KMS-11 (cell line): ENCODE measurements around the gene LTA4H.

Experiments
- H2AFZ ChIP-seq: fragments of 200-600 bp; sonication (generic); 2 replicates; pipeline ENCODE4 v1.6.1; 2016; ENCODE audit warnings: antibody characterized with exemption, mixed run types, low read depth
- H3K27ac ChIP-seq: fragments of 200-600 bp; sonication (generic); 2 replicates; pipeline ENCODE4 v1.6.1; 2016; ENCODE audit warnings: mild to moderate bottlenecking, mixed run types
- H3K27me3 ChIP-seq: fragments of 200-600 bp; sonication (generic); 2 replicates; pipeline ENCODE4 v1.6.1; 2017; ENCODE audit warnings: mild to moderate bottlenecking, low read depth, mixed run types, moderate library complexity; ENCODE audit not compliant: insufficient read depth
- H3K36me3 ChIP-seq: fragments of 200-600 bp; sonication (generic); 2 replicates; pipeline ENCODE4 v1.6.1; 2017; ENCODE audit warnings: mild to moderate bottlenecking, mixed run types; ENCODE audit not compliant: insufficient read depth
- H3K4me1 ChIP-seq: fragments of 200-600 bp; sonication (generic); 2 replicates; pipeline ENCODE4 v1.6.1; 2016; ENCODE audit warnings: mild to moderate bottlenecking, low read depth, mixed run types; ENCODE audit not compliant: poor library complexity, severe bottlenecking
- H3K4me2 ChIP-seq: fragments of 200-600 bp; sonication (generic); 2 replicates; pipeline ENCODE4 v1.7.0; 2016; ENCODE audit warnings: mild to moderate bottlenecking, mixed run types
- H3K4me3 ChIP-seq: fragments of 200-600 bp; sonication (generic); IDR thresholded peaks from 2 replicates; pipeline ENCODE4 v1.6.1; 2017; ENCODE audit warnings: low read depth, low read length, mixed read lengths; ENCODE audit not compliant: insufficient read depth
- H3K79me2 ChIP-seq: fragments of 200-600 bp; sonication (generic); 2 replicates; pipeline ENCODE4 v1.6.1; 2016; ENCODE audit warnings: low read depth, mixed run types; ENCODE audit not compliant: insufficient read depth
- H3K9ac ChIP-seq: fragments of 200-600 bp; sonication (generic); 2 replicates; pipeline ENCODE4 v1.6.1; 2016; ENCODE audit warnings: mild to moderate bottlenecking, mixed run types
- H4K20me1 ChIP-seq: fragments of 200-600 bp; sonication (generic); 2 replicates; pipeline ENCODE4 v1.6.1; 2016; ENCODE audit warnings: mild to moderate bottlenecking, mixed run types; ENCODE audit not compliant: insufficient read depth
- TF ChIP-seq, protein P1 (sequence below): fragments of 200-600 bp; sonication (generic); conservative IDR thresholded peaks from 2 replicates; pipeline ENCODE4 v1.6.1; 2017; ENCODE audit warnings: low read depth, mild to moderate bottlenecking, antibody characterized with exemption, low read length, moderate library complexity, mixed read lengths

The LTA4H gene

GRCh38 chr12:95995238-95996031, 40.0 kb downstream of the LTA4H start:
- TF ChIP-seq, protein P1, sequence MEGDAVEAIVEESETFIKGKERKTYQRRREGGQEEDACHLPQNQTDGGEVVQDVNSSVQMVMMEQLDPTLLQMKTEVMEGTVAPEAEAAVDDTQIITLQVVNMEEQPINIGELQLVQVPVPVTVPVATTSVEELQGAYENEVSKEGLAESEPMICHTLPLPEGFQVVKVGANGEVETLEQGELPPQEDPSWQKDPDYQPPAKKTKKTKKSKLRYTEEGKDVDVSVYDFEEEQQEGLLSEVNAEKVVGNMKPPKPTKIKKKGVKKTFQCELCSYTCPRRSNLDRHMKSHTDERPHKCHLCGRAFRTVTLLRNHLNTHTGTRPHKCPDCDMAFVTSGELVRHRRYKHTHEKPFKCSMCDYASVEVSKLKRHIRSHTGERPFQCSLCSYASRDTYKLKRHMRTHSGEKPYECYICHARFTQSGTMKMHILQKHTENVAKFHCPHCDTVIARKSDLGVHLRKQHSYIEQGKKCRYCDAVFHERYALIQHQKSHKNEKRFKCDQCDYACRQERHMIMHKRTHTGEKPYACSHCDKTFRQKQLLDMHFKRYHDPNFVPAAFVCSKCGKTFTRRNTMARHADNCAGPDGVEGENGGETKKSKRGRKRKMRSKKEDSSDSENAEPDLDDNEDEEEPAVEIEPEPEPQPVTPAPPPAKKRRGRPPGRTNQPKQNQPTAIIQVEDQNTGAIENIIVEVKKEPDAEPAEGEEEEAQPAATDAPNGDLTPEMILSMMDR: no peak
- no peaks in the 10 kb centered on the region for H3K4me1 ChIP-seq
- no peaks in the 10 kb centered on the region for H3K27me3 ChIP-seq
- H3K27ac ChIP-seq: no peak overlapping the region
- H3K4me2 ChIP-seq: no peak overlapping the region
- no peak overlapping the region for H3K9ac ChIP-seq
- H3K79me2 ChIP-seq: no peaks in the 10 kb centered on the region
- no peak overlapping the region for H3K4me3 ChIP-seq
- no peaks in the 10 kb centered on the region for H3K36me3 ChIP-seq
- no peaks in the 10 kb centered on the region for H4K20me1 ChIP-seq
- H2AFZ ChIP-seq: no peak overlapping the region

- TF ChIP-seq, protein P1: no peak
- Histone ChIP-seq H2AFZ (no peak overlapping the region), H4K20me1 (no peaks in the 10 kb centered on the region), H3K27me3 (no peaks in the 10 kb centered on the region), H3K4me2 (no peak overlapping the region), H3K36me3 (no peaks in the 10 kb centered on the region), H3K4me1 (no peaks in the 10 kb centered on the region), H3K79me2 (no peaks in the 10 kb centered on the region), H3K9ac (no peak overlapping the region), H3K27ac (no peak overlapping the region), H3K4me3 (no peak overlapping the region)
Observed at GRCh38 chr12:95994476-95994875, 40.9 kb downstream of the LTA4H start.

GRCh38 chr12:95993907-95994306, 41.5 kb downstream of the LTA4H start:
- Histone ChIP-seq H3K4me2 (no peak overlapping the region), H3K27ac (no peak overlapping the region), H2AFZ (no peak overlapping the region), H4K20me1 (no peaks in the 10 kb centered on the region), H3K27me3 (no peaks in the 10 kb centered on the region), H3K9ac (no peak overlapping the region), H3K79me2 (no peaks in the 10 kb centered on the region), H3K4me1 (no peaks in the 10 kb centered on the region), H3K4me3 (no peak overlapping the region), H3K36me3 (no peaks in the 10 kb centered on the region)
- TF ChIP-seq, protein P1: no peak

GRCh38 chr12:95990136-95990535, 45.3 kb downstream of the LTA4H start:
- Histone ChIP-seq H2AFZ (no peak overlapping the region), H3K4me1 (no peaks in the 10 kb centered on the region), H3K4me3 (no peak overlapping the region), H3K27ac (no peak overlapping the region), H3K36me3 (no peaks in the 10 kb centered on the region), H4K20me1 (no peaks in the 10 kb centered on the region), H3K4me2 (no peak overlapping the region), H3K27me3 (no peaks in the 10 kb centered on the region), H3K9ac (no peak overlapping the region), H3K79me2 (no peaks in the 10 kb centered on the region)
- TF ChIP-seq, protein P1: no peak
